HEK293 (cell line): ENCODE measurements around the gene TMEM19.

Experiments used
- CTCF ChIA-PET: fragments of 350-600 bp; formaldehyde crosslinking; extraction: SDS; loops from one replicate; lab custom pipeline; 2021; ENCODE audit warnings: antibody characterized with exemption; lab: Yijun Ruan, JAX
- POLR2A ChIA-PET: fragments of 300-600 bp; formaldehyde crosslinking; extraction: SDS; loops from one replicate; lab custom pipeline; 2020; ENCODE audit warnings: antibody characterized with exemption, inconsistent platforms; lab: Yijun Ruan, JAX
- H3K27ac ChIP-seq: fragments of 200-500 bp; sonication (Bioruptor generic); 2 replicates; pipeline ENCODE4 v1.5.1; 2014; ENCODE audit warnings: low read depth, low read length, control low read depth, inconsistent platforms; ENCODE audit errors: extremely low read depth
- H3K36me3 ChIP-seq, 2 experiments: fragments of 200-500 bp in 1 of 2; sonication (Bioruptor generic) in 1 of 2; 1 replicate in 1 of 2; 2 replicates in 1 of 2; pipeline ENCODE4 v1.5.1; 2014 to 2017; ENCODE audit warnings: inconsistent platforms in 2 of 2, low read length in 2 of 2; ENCODE audit not compliant: control insufficient read depth in 2 of 2, insufficient read depth in 1 of 2
- H3K4me1 ChIP-seq: fragments of 200-500 bp; sonication (Bioruptor generic); 2 replicates; pipeline ENCODE4 v1.5.1; 2014; ENCODE audit warnings: mild to moderate bottlenecking, low read length, inconsistent platforms; ENCODE audit not compliant: control insufficient read depth, insufficient read depth
- H3K4me3 ChIP-seq: 2 replicates; pipeline ENCODE4 v1.5.1; 2011; ENCODE audit warnings: low read depth, mild to moderate bottlenecking, control low read depth, low read length, moderate library complexity
- H3K9me3 ChIP-seq: fragments of 200-500 bp; sonication (Bioruptor generic); 2 replicates; pipeline ENCODE4 v1.5.1; 2014; ENCODE audit warnings: low read depth, low read length, inconsistent platforms; ENCODE audit not compliant: control insufficient read depth, insufficient read depth
- GFI1B ChIP-seq: fragments of 450-650 bp; formaldehyde crosslinking; IDR thresholded peaks from 2 replicates; pipeline ENCODE4 v1.5.1; 2016; ENCODE audit warnings: missing biosample characterization, missing genetic modification characterization
- MZF1 ChIP-seq: fragments of 450-650 bp; formaldehyde crosslinking; IDR thresholded peaks from 2 replicates; pipeline ENCODE4 v1.5.1; 2017; ENCODE audit warnings: missing biosample characterization, missing genetic modification characterization, borderline replicate concordance
- PBX3 ChIP-seq: sonication (generic); formaldehyde crosslinking; IDR thresholded peaks from 2 replicates; pipeline ENCODE4 v1.8.1; 2022; ENCODE audit warnings: mild to moderate bottlenecking, moderate library complexity, missing genetic modification reagents
- PRDM4 ChIP-seq: fragments of 450-650 bp; formaldehyde crosslinking; IDR thresholded peaks from 2 replicates; pipeline ENCODE4 v1.5.1; 2017; ENCODE audit warnings: missing biosample characterization, missing genetic modification characterization
- SCRT2 ChIP-seq: fragments of 450-650 bp; formaldehyde crosslinking; IDR thresholded peaks from 2 replicates; pipeline ENCODE4 v1.5.1; 2016; ENCODE audit warnings: missing biosample characterization, missing genetic modification characterization
- SP7 ChIP-seq: fragments of 450-650 bp; formaldehyde crosslinking; IDR thresholded peaks from 2 replicates; pipeline ENCODE4 v1.5.1; 2016; ENCODE audit warnings: missing biosample characterization, missing genetic modification characterization
- ZBTB1 ChIP-seq: fragments of 450-650 bp; formaldehyde crosslinking; IDR thresholded peaks from 2 replicates; pipeline ENCODE4 v1.5.1; 2016; ENCODE audit warnings: missing biosample characterization, missing genetic modification characterization
- ZBTB11 ChIP-seq: fragments of 450-650 bp; formaldehyde crosslinking; conservative IDR thresholded peaks from 2 replicates; pipeline ENCODE4 v1.5.1; 2016; ENCODE audit warnings: low read depth, missing biosample characterization, missing genetic modification characterization
- ZBTB21 ChIP-seq: fragments of 450-650 bp; formaldehyde crosslinking; IDR thresholded peaks from 2 replicates; pipeline ENCODE4 v1.5.1; 2017; ENCODE audit warnings: missing biosample characterization, missing genetic modification characterization
- ZBTB44 ChIP-seq: fragments of 450-650 bp; IDR thresholded peaks from 2 replicates; pipeline ENCODE4 v1.5.1; 2018; ENCODE audit warnings: missing biosample characterization, mild to moderate bottlenecking, missing genetic modification characterization
- ZBTB8A ChIP-seq: fragments of 450-650 bp; formaldehyde crosslinking; IDR thresholded peaks from 2 replicates; pipeline ENCODE4 v1.5.1; 2016; ENCODE audit warnings: missing biosample characterization, missing genetic modification characterization
- ZNF146 ChIP-seq: fragments of 450-650 bp; formaldehyde crosslinking; IDR thresholded peaks from 2 replicates; pipeline ENCODE4 v1.5.1; 2016; ENCODE audit warnings: missing biosample characterization, missing genetic modification characterization
- ZNF175 ChIP-seq: fragments of 450-650 bp; formaldehyde crosslinking; IDR thresholded peaks from 2 replicates; pipeline ENCODE4 v1.5.1; 2016; ENCODE audit warnings: missing biosample characterization, missing genetic modification characterization
- ZNF223 ChIP-seq: fragments of 450-650 bp; formaldehyde crosslinking; IDR thresholded peaks from 2 replicates; pipeline ENCODE4 v1.5.1; 2016; ENCODE audit warnings: missing biosample characterization, missing genetic modification characterization
- ZNF248 ChIP-seq: fragments of 450-650 bp; formaldehyde crosslinking; IDR thresholded peaks from 2 replicates; pipeline ENCODE4 v1.5.1; 2017; ENCODE audit warnings: missing biosample characterization, missing genetic modification characterization
- ZNF335 ChIP-seq: fragments of 450-650 bp; formaldehyde crosslinking; conservative IDR thresholded peaks from 2 replicates; pipeline ENCODE4 v1.5.1; 2016; ENCODE audit warnings: missing biosample characterization, missing genetic modification characterization
- ZNF560 ChIP-seq: fragments of 450-650 bp; formaldehyde crosslinking; IDR thresholded peaks from 2 replicates; pipeline ENCODE4 v1.5.1; 2017; ENCODE audit warnings: missing biosample characterization, missing genetic modification characterization, borderline replicate concordance
- ZNF571 ChIP-seq: fragments of 450-650 bp; formaldehyde crosslinking; IDR thresholded peaks from 2 replicates; pipeline ENCODE4 v1.5.0; 2017; ENCODE audit warnings: missing biosample characterization, missing genetic modification characterization
- ZNF791 ChIP-seq: fragments of 450-650 bp; formaldehyde crosslinking; IDR thresholded peaks from 2 replicates; pipeline ENCODE4 v1.5.1; 2016; ENCODE audit warnings: missing biosample characterization, missing genetic modification characterization
- ZSCAN18 ChIP-seq: fragments of 450-650 bp; formaldehyde crosslinking; IDR thresholded peaks from 2 replicates; pipeline ENCODE4 v1.5.1; 2016; ENCODE audit warnings: missing biosample characterization, missing genetic modification characterization

Gene TMEM19

GRCh38 chr12:71737197-71737596 lies 51.3 kb downstream of the TMEM19 start:
- POLR2A ChIA-PET: no interaction called here
- Histone ChIP-seq H3K9me3 (no peaks in the 10 kb centered on the region), H3K4me3 (no peak overlapping the region), H3K27ac (no peak overlapping the region), H3K36me3 (no peaks in the 10 kb centered on the region), H3K4me1 (no peaks in the 10 kb centered on the region)
- TF ChIP-seq ZNF560 (tag by site-specific recombination): no peak
- TF ChIP-seq ZSCAN18 (tag by site-specific recombination): no peak
- TF ChIP-seq ZBTB11 (tag by site-specific recombination): no peak
- no peak for TF ChIP-seq ZNF223 (tag by site-specific recombination)
- no peak for TF ChIP-seq ZNF571 (tag by site-specific recombination)
- TF ChIP-seq, all 188 proteins: peak for 0
- CTCF ChIA-PET: interaction anchor here (1.0 to 2.2 kb wide), 3 partner anchors 10 to 321 kb away, joined by 3 to 12 read pairs (median 5); no protein-coding TSS in a partner anchor

GRCh38 chr12:71742998-71743397 lies 57.1 kb downstream of the TMEM19 start:
- H3K4me1 ChIP-seq: no peaks in the 10 kb centered on the region
- TF ChIP-seq SP7 (tag by site-specific recombination) (no peak), GFI1B (no peak), ZBTB21 (tag by site-specific recombination) (no peak), PRDM4 (no peak), ZNF146 (tag by site-specific recombination) (no peak), MZF1 (no peak), ZNF248 (tag by site-specific recombination) (no peak), PBX3 (CRISPR knock-in tag) (no peak), ZBTB1 (tag by site-specific recombination) (no peak), ZNF335 (tag by site-specific recombination) (no peak), ZBTB44 (tag by site-specific recombination) (no peak), ZBTB8A (tag by site-specific recombination) (no peak), ZNF175 (tag by site-specific recombination) (no peak), SCRT2 (tag by site-specific recombination) (no peak), ZNF791 (tag by site-specific recombination) (no peak)
- H3K36me3 ChIP-seq: no peaks in the 10 kb centered on the region
- no peak overlapping the region for H3K4me3 ChIP-seq
- POLR2A ChIA-PET: no interaction called here
- no peaks in the 10 kb centered on the region for H3K9me3 ChIP-seq
- H3K27ac ChIP-seq: no peak overlapping the region
- CTCF ChIA-PET: no interaction called here
